ENCODE results near the gene CSNK2A1. TPM values are rescaled to one million over a fixed set of nuclear protein-coding genes. Genes with fewer than 3 reads are reported as not detected.

The CSNK2A1 gene
- total and polyA plus RNA-seq, 2 donors (not counting 1 experiment from before 2014, with no cell fraction given), result 28.3 to 125 TPM

DNA sequence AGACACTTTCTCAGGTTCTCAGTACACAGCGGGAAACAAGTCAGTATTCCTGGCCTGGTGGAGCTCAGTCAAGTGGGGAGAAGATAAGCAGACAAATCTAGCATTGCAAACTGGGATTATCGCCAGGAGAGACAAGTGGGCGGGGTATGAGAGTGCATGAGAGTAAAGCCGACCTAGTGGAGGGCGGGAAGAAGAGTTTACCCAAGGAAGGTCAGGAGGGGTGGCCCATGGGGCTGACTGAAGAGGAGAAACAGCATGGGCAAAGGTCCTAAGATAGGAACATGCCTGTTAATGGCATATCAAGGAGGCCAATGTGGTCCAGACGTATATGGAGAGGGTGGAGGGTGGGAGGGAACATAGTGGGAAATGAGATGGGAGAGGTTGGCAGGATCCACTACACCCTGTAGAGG is 12.4 kb upstream of the CSNK2A1 start:
- Mint-ChIP-seq H3K4me3 (no peak overlapping the region), H3K9me3 (ENCODE audit: insufficient read depth) (no peaks in the 10 kb centered on the region), H3K27me3 (peaks cover 43% of the 10 kb centered on the region), H3K27ac (no peak overlapping the region), H3K4me1 (no peaks in the 10 kb centered on the region)
- Histone ChIP-seq H3K9ac (ENCODE audit: low read length) (no peak overlapping the region), H3K9me3 (ENCODE audit: control extremely low read depth in 1 of 3, control insufficient read depth in 2 of 3, insufficient read depth in 1 of 3, low read length in 2 of 3) (no peaks in the 10 kb centered on the region), H3K4me2 (replicated peaks; ENCODE audit: low read depth, low read length, poor library complexity, severe bottlenecking) (no peak overlapping the region), H3K4me1 (ENCODE audit: control insufficient read depth in 2 of 2, insufficient read depth in 2 of 2, low read length in 2 of 2) (no peaks in the 10 kb centered on the region), H3K79me2 (ENCODE audit: control insufficient read depth, insufficient read depth, low read length) (no peaks in the 10 kb centered on the region), H3K4me3 (ENCODE audit: control extremely low read depth in 1 of 5, extremely low read depth in 1 of 5, insufficient read depth in 1 of 5, low read depth in 2 of 5, low read length in 4 of 5) (no peak overlapping the region), H3K27ac (ENCODE audit: low read length in 2 of 2) (no peak overlapping the region), H2AFZ (ENCODE audit: insufficient read depth, low read depth, low read length, poor library complexity, severe bottlenecking) (no peak overlapping the region), H3K27me3 (replicated peaks in 1 of 4; ENCODE audit: control extremely low read depth in 1 of 4, control insufficient read depth in 3 of 4, insufficient read depth in 4 of 4, low read length in 3 of 4) (peaks cover 0 to 24% (median 16%) of the 10 kb centered on the region in 4 experiments), H4K20me1 (ENCODE audit: control insufficient read depth, insufficient read depth, low read length, poor library complexity, severe bottlenecking) (no peaks in the 10 kb centered on the region), H3K36me3 (replicated peaks in 1 of 2; ENCODE audit: control extremely low read depth in 1 of 2, control insufficient read depth in 1 of 2, extremely low read depth in 1 of 2, insufficient read depth in 2 of 2, low read length in 1 of 2) (no peaks in the 10 kb centered on the region)
- TF ChIP-seq CTCF (IDR thresholded peaks at IDR 0.05) (no peak), EZH2 (IDR thresholded peaks at IDR 0.05; ENCODE audit: borderline replicate concordance, insufficient read depth, low read depth, low read length, poor library complexity, severe bottlenecking) (no peak)
- ChIA-PET POLR2A (no interaction called here), CTCF (no interaction called here)
- DNase-seq (no peak), ATAC-seq (ENCODE audit: low read depth) (no peak)
- 84% methylated on average over 6 of the region's 6 CpGs for WGBS (ENCODE audit: insufficient coverage)
- intact Hi-C loops (cut with micrococcal nuclease), result no loop called here

GRCh38 chr20:550611-551010 is 7.0 kb upstream of the CSNK2A1 start:
- H3K4me3 ChIP-seq (ENCODE audit: control extremely low read depth in 1 of 5, extremely low read depth in 1 of 5, insufficient read depth in 1 of 5, low read depth in 2 of 5, low read length in 4 of 5), result no peak overlapping the region
- no peak overlapping the region for H3K27ac Mint-ChIP-seq
- intact Hi-C loops (cut with micrococcal nuclease), result no loop called here
- no peaks in the 10 kb centered on the region for H3K36me3 ChIP-seq (replicated peaks in 1 of 2; ENCODE audit: control extremely low read depth in 1 of 2, control insufficient read depth in 1 of 2, extremely low read depth in 1 of 2, insufficient read depth in 2 of 2, low read length in 1 of 2)
- peaks cover 0 to 27% (median 19%) of the 10 kb centered on the region in 4 experiments for H3K27me3 ChIP-seq (replicated peaks in 1 of 4; ENCODE audit: control extremely low read depth in 1 of 4, control insufficient read depth in 3 of 4, insufficient read depth in 4 of 4, low read length in 3 of 4)
- peaks cover 48% of the 10 kb centered on the region for H3K27me3 Mint-ChIP-seq
- H3K9ac ChIP-seq (ENCODE audit: low read length), result no peak overlapping the region
- ATAC-seq (ENCODE audit: low read depth), result no peak
- H3K4me3 Mint-ChIP-seq, result no peak overlapping the region
- no peak overlapping the region for H3K4me2 ChIP-seq (replicated peaks; ENCODE audit: low read depth, low read length, poor library complexity, severe bottlenecking)
- POLR2A ChIA-PET, result no interaction called here
- H3K9me3 Mint-ChIP-seq (ENCODE audit: insufficient read depth), result no peaks in the 10 kb centered on the region
- no peak overlapping the region for H3K27ac ChIP-seq (ENCODE audit: low read length in 2 of 2)
- H4K20me1 ChIP-seq (ENCODE audit: control insufficient read depth, insufficient read depth, low read length, poor library complexity, severe bottlenecking), result no peaks in the 10 kb centered on the region
- WGBS (ENCODE audit: insufficient coverage), result 90% methylated on average over 7 of the region's 7 CpGs
- H3K4me1 ChIP-seq (ENCODE audit: control insufficient read depth in 2 of 2, insufficient read depth in 2 of 2, low read length in 2 of 2), result no peaks in the 10 kb centered on the region
- CTCF ChIA-PET, result interaction anchor here (1.4 kb wide), 1 partner anchor 11 kb away, joined by 3 read pairs; no protein-coding TSS in a partner anchor
- no peak overlapping the region for H2AFZ ChIP-seq (ENCODE audit: insufficient read depth, low read depth, low read length, poor library complexity, severe bottlenecking)
- no peaks in the 10 kb centered on the region for H3K79me2 ChIP-seq (ENCODE audit: control insufficient read depth, insufficient read depth, low read length)
- TF ChIP-seq CTCF (IDR thresholded peaks at IDR 0.05), result no peak
- TF ChIP-seq EZH2 (IDR thresholded peaks at IDR 0.05; ENCODE audit: borderline replicate concordance, insufficient read depth, low read depth, low read length, poor library complexity, severe bottlenecking), result no peak
- H3K4me1 Mint-ChIP-seq, result no peaks in the 10 kb centered on the region
- no peak for DNase-seq
- H3K9me3 ChIP-seq (ENCODE audit: control extremely low read depth in 1 of 3, control insufficient read depth in 2 of 3, insufficient read depth in 1 of 3, low read length in 2 of 3), result no peaks in the 10 kb centered on the region
